A549 (cell line): ENCODE data around the gene KLHL15.
"Not testable (repeated sequence)": the region's sequence is repeated elsewhere in the genome, so short reads cannot be mapped to it uniquely, and the experiment has no call there.

ENCODE experiments used
- ATOH8 ChIP-seq: fragments of 250-450 bp; sonication (Bioruptor Pico); IDR thresholded peaks from 2 replicates; pipeline ENCODE4 v1.5.0; 2020; ENCODE audit warnings: low read depth, mild to moderate bottlenecking, moderate library complexity
- CTCF ChIP-seq: fragments of >200 bp; sonication (Bioruptor Twin); formaldehyde crosslinking; IDR thresholded peaks from 3 replicates; pipeline ENCODE4 v1.5.1; 2016
- EP300 ChIP-seq, 2 experiments: fragments of >200 bp; sonication (Bioruptor Twin); formaldehyde crosslinking; IDR thresholded peaks; 2 replicates in 1 of 2; 3 replicates in 1 of 2; pipeline ENCODE4 v1.6.1; 2016 to 2017
- HDAC2 ChIP-seq: fragments of 200-600 bp; sonication (generic); IDR thresholded peaks from 2 replicates; pipeline ENCODE4 v1.6.1; 2016
- POLR2A ChIP-seq: IDR thresholded peaks from 2 replicates; pipeline ENCODE4 v1.6.1; 2012; ENCODE audit warnings: mild to moderate bottlenecking, low read length

GRCh38 chrX:24050522-24051318, 23.7 kb upstream of the KLHL15 start:
- TF ChIP-seq HDAC2; CTCF; POLR2A; ATOH8 (CRISPR knock-in tag); EP300 (IDR thresholded peaks at IDR 0.05): not testable (repeated sequence)
